HT1080 (cell line): ENCODE data around the gene LXN. TPM values are rescaled to one million over a fixed set of nuclear protein-coding genes. Genes with fewer than 3 reads are reported as not detected.

Experiments
- DNase-seq: peaks from one replicate; pipeline ENCODE4 v3.0.0-alpha.2; 2015; ENCODE audit warnings: low read depth
- total RNA-seq: library from RNA; depleted of rRNA; stranded (reverse); fragments of >200 nt; shearing (Covaris generic); gene quantifications from 2 replicates; pipeline ENCODE4 v1.2.3, GENCODE V29; 2014

LXN gene
- total RNA-seq, 1 experiment from 2014 or later = not detected

- no peak for DNase-seq
Observed at GRCh38 chr3:158671821-158672214, 630 bp downstream of the LXN start.

GRCh38 chr3:158668506-158668905, 3.9 kb downstream of the LXN start:
- no peak for DNase-seq

GRCh38 chr3:158666416-158666815, 6.0 kb downstream of the LXN start:
- DNase-seq = no peak

- no peak for DNase-seq
Observed at GRCh38 chr3:158663832-158664231, 8.6 kb downstream of the LXN start.

GRCh38 chr3:158663246-158663645, 9.2 kb downstream of the LXN start:
- DNase-seq = no peak

GRCh38 chr3:158660711-158661110, 11.7 kb downstream of the LXN start:
- no peak for DNase-seq

- peak; percentile 78 for DNase-seq
Observed at GRCh38 chr3:158659454-158660237, 12.8 kb downstream of the LXN start.

- no peak for DNase-seq
Observed at GRCh38 chr3:158658889-158659288, 13.6 kb downstream of the LXN start.

GRCh38 chr3:158652463-158652862, 20.0 kb downstream of the LXN start:
- no peak for DNase-seq

GRCh38 chr3:158651192-158651591, 21.3 kb downstream of the LXN start:
- no peak for DNase-seq

- peak; percentile 69 for DNase-seq
Observed at GRCh38 chr3:158649791-158650190, 22.7 kb downstream of the LXN start.

GRCh38 chr3:158644345-158644908, 28.0 kb downstream of the LXN start, which contains the start of gene GFM1:
GFM1 (plus strand) TSS chr3:158644527; CDS start chr3:158644635, 108 bp downstream.
- DNase-seq = peak; percentile 97

- DNase-seq = no peak
Observed at GRCh38 chr3:158642474-158643210, 29.8 kb downstream of the LXN start.

GRCh38 chr3:158642005-158642404, 30.4 kb downstream of the LXN start:
- no peak for DNase-seq

GRCh38 chr3:158640646-158641045, 31.8 kb downstream of the LXN start:
- no peak for DNase-seq

GRCh38 chr3:158631981-158632380, 40.5 kb downstream of the LXN start:
- DNase-seq = no peak

- no peak for DNase-seq
Observed at GRCh38 chr3:158625881-158626280, 46.6 kb downstream of the LXN start.

- no peak for DNase-seq
Observed at GRCh38 chr3:158617982-158618875, 54.2 kb downstream of the LXN start.
